AG09309 (cell line): ENCODE results near the gene ENKUR.

Source experiments
- DNase-seq: peaks from one replicate; pipeline ENCODE4 v3.0.0-alpha.2; 2010; ENCODE audit warnings: low read depth
- H3K4me3 ChIP-seq: 2 replicates; pipeline ENCODE4 v1.5.1; 2011; ENCODE audit warnings: mild to moderate bottlenecking, low read depth, low read length, moderate library complexity; ENCODE audit not compliant: control insufficient read depth
- TF ChIP-seq, protein P1 (sequence below): IDR thresholded peaks from 2 replicates; pipeline ENCODE4 v1.5.1; 2011; ENCODE audit warnings: mild to moderate bottlenecking, low read depth, low read length, inconsistent platforms; ENCODE audit not compliant: insufficient read depth, control insufficient read depth; ENCODE audit errors: missing control alignments

Gene ENKUR

DNA sequence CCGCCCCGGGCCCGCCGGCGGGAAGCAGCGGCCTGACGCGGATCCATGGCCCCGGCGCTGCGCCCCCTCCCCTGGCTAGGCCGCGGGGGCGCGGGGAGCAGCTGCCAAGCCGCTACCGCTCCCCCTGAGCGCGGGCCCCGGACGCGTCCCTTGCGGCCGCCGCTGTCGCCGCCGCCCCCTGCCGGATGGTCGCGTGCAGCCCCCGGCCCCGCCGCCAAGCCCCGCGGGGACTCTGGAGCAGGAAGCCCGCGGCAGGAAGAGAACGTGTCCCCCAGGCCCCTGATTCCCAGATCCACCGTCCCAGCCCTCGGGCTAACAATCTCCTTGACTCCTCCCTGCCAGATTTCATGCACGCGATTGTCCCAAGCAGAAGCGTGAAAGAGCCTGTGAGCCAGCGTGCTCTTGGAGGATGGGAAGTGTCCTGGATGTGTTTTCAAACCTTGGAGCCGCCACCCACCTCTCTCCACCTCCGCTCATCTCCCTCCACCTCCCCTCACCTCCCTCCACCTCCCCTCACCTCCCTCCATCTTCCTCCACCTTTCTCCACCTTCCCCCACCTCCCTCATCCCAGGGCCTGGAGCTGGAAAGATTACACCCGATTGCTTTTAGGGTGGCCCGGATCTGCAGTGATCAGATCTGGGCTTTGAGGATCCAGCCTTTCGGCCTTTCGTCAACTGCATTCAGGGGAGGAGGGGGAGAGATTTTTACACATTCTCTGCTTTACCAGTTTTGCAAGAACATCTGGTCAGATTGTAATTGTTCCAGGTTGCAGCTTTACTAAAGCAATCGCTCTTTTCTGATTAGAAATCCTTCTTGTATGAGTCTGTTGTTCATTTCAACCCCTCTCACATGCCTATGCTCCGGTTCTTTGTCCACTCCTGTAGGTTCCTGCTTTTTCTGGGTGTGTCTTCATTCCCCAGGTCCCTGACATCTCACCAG lies 63.0 kb downstream of the ENKUR start:
- peak; percentile 46 for DNase-seq
- TF ChIP-seq, protein P1, sequence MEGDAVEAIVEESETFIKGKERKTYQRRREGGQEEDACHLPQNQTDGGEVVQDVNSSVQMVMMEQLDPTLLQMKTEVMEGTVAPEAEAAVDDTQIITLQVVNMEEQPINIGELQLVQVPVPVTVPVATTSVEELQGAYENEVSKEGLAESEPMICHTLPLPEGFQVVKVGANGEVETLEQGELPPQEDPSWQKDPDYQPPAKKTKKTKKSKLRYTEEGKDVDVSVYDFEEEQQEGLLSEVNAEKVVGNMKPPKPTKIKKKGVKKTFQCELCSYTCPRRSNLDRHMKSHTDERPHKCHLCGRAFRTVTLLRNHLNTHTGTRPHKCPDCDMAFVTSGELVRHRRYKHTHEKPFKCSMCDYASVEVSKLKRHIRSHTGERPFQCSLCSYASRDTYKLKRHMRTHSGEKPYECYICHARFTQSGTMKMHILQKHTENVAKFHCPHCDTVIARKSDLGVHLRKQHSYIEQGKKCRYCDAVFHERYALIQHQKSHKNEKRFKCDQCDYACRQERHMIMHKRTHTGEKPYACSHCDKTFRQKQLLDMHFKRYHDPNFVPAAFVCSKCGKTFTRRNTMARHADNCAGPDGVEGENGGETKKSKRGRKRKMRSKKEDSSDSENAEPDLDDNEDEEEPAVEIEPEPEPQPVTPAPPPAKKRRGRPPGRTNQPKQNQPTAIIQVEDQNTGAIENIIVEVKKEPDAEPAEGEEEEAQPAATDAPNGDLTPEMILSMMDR, result no peak
- H3K4me3 ChIP-seq, result peak overlapping the region; percentile 68

DNA sequence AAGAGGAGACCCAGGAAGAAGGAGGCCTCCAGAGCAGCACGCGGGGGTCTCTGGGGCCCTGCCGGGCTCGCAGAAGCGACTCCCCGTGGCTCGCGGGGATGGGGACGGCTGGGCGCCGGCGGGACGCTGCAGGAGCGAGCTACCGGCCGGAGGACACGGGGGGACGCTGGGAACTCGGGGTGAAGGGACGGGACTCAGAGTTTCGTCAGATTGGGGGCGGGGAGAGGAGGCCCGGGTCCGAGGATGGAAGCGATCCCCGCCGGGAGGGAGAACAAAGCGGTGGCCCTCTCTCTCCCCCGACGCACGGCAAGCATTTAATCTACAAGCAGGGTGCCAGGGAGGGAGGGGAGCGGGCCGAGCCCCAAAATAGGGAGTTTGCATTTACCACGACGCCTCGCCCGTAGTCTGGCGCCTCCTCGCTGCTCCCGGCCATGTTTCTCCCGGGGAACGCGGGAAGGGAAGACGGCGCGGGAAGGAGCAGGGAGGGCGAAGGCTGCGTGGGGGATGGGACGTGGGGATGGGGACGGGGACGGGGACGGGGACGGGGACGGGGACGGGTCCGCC lies 63.7 kb downstream of the ENKUR start, which contains the start of gene PRTFDC1:
Gene PRTFDC1, minus strand, starts transcription at position 464 of the 564 bp plus-strand sequence. Its CDS starts 31 bp downstream, at position 433.
- DNase-seq, result no peak
- peak within 1 kb of the TSS; percentile 68 for H3K4me3 ChIP-seq

DNA sequence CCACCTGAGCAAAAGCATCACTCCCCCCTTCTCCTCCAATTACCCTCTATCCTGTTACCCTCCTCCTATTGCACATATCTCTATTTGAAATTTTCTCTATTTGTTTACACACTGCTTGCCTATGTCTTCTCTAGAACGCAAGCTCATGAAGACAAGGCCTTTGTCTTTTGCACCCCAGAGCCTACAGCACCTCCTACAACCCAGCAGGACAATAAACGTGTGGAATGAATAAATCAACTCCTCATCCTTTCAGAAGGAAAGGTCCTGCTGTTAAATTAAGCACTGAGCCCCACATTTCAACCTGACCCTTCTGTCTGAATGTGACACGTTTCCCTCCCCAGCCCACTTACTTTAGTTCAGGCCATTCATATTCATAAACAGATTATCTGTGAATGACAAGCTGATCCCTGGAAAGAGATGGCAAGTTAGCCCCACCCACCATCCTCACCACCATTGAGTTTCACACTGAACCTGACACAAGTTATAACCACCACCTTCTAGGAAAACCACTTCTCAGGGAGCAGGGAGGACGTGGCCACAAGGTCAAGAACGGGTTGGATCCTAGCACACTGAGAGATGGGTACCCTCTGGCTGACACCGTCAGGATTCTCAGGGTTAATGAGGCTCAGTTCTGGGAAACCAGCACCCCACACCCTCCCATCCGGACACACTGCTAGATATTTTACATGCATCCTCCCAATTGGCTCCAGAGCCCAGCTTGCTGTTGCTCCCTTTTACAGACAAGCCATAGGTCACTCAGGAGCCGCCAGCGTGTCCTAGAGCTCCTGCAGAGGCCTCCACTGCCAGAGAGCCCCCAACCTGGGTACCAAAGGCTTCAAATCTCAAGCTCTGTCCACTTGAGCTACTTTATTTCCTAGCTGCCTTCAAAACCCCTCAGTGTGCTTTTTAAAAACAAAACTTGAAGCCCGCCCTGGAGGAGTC lies 64.5 kb downstream of the ENKUR start:
- H3K4me3 ChIP-seq, result peak overlapping the region; percentile 68
- no peak for DNase-seq
- TF ChIP-seq, protein P1, result no peak

More for the DNA sequence above, 63.7 kb downstream of the ENKUR start, which contains the start of gene PRTFDC1:
- TF ChIP-seq, protein P1, result peak; percentile 16

DNA sequence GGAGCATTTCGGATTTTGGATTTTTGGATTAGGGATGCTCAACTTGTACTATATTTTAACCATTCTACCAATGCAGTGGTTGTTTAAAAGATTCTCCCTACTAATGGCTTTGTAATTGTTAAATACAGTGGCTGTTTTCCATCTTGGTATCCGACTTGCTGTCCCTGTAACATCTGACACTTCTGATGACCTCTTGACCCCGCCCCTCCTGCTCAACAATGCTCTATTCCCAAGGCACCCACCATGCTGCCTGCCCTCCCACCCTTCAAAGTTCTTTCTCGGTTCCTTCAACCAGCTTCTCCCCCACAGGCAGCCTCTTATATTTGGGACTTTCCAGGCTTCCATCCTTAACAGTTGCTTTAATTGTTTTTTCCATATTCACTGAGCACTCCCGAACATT lies 65.5 kb downstream of the ENKUR start:
- TF ChIP-seq, protein P1, result no peak
- DNase-seq, result no peak
- H3K4me3 ChIP-seq, result no peak overlapping the region

DNA sequence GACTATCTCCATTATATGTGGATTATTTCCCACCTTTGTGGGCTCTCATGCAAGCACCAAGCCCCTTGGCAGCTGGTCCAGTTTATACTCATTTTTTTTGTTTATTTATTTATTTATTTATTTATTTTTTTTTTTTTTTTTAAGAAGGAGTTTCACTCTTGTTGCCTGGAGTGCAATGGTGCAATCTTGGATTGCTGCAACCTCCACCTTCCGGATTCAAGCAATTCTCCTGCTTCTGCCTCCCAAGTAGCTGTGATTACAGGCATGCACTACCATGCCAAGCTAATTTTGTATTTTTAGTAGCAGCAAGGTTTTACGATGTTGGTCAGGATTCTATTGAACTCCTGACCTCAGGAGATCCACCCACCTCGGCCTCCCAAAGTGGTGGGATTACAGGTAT lies 66.3 kb downstream of the ENKUR start:
- TF ChIP-seq, protein P1, result no peak
- H3K4me3 ChIP-seq, result no peak overlapping the region
- no peak for DNase-seq
